WI38 (cell line): ENCODE measurements around the gene STEAP2.
"Not testable (repeated sequence)": the region's sequence is repeated elsewhere in the genome, so short reads cannot be mapped to it uniquely, and the experiment has no call there.

Source experiments
- H3K4me3 ChIP-seq: 2 replicates; pipeline ENCODE4 v1.5.1; 2011; ENCODE audit warnings: low read depth, mild to moderate bottlenecking, control low read depth, low read length
- CTCF ChIP-seq: IDR thresholded peaks from 2 replicates; pipeline ENCODE4 v1.5.1; 2012; ENCODE audit warnings: low read depth, mild to moderate bottlenecking, control low read depth, low read length

STEAP2 gene

GRCh38 chr7:90180649-90181048 is 30.9 kb upstream of the STEAP2 start:
- no peak overlapping the region for H3K4me3 ChIP-seq
- no peak for TF ChIP-seq CTCF

GRCh38 chr7:90181485-90181884 is 30.1 kb upstream of the STEAP2 start:
- no peak for TF ChIP-seq CTCF

GRCh38 chr7:90186290-90186689 is 25.2 kb upstream of the STEAP2 start:
- not testable (repeated sequence) for H3K4me3 ChIP-seq

More at GRCh38 chr7:90181485-90181884, 30.1 kb upstream of the STEAP2 start:
- no peak overlapping the region for H3K4me3 ChIP-seq

GRCh38 chr7:90187507-90188050 is 24.0 kb upstream of the STEAP2 start:
- H3K4me3 ChIP-seq, result no peak overlapping the region
- TF ChIP-seq CTCF, result no peak

GRCh38 chr7:90188281-90188680 is 23.3 kb upstream of the STEAP2 start:
- no peak for TF ChIP-seq CTCF
- no peak overlapping the region for H3K4me3 ChIP-seq

- TF ChIP-seq CTCF, result no peak
- no peak overlapping the region for H3K4me3 ChIP-seq
These were observed 20.5 kb upstream of the STEAP2 start for GRCh38 chr7:90190995-90191394.

- H3K4me3 ChIP-seq, result no peak overlapping the region
- TF ChIP-seq CTCF, result no peak
These were observed 19.9 kb upstream of the STEAP2 start for GRCh38 chr7:90191648-90192047.
